Daoy (cell line): ENCODE results near the gene GCSH. TPM values are rescaled to one million over a fixed set of nuclear protein-coding genes. Genes with fewer than 3 reads are reported as not detected.
A peak's percentile ranks its signal among the peaks of the same experiment; 100 is the strongest.
"Not testable (repeated sequence)": the region's sequence is repeated elsewhere in the genome, so short reads cannot be mapped to it uniquely, and the experiment has no call there.

ENCODE experiments used
- DNase-seq: peaks from one replicate; pipeline ENCODE4 v3.0.0-alpha.2; 2015; ENCODE audit warnings: low read depth
- total RNA-seq: library from RNA; depleted of rRNA; stranded (reverse); fragments of >200 nt; shearing (Covaris generic); gene quantifications from 2 replicates; pipeline ENCODE4 v1.2.3, GENCODE V29; 2014; rRNA removed

GCSH gene
- 32.1 and 38.2 TPM in 2 replicates for total RNA-seq

- DNase-seq: peak; percentile 99
Measured at GRCh38 chr16:81095953-81096714, at the start of gene GCSH. Gene GCSH (minus strand): TSS chr16:81096395. CDS start chr16:81096278, 117 bp downstream.

DNA sequence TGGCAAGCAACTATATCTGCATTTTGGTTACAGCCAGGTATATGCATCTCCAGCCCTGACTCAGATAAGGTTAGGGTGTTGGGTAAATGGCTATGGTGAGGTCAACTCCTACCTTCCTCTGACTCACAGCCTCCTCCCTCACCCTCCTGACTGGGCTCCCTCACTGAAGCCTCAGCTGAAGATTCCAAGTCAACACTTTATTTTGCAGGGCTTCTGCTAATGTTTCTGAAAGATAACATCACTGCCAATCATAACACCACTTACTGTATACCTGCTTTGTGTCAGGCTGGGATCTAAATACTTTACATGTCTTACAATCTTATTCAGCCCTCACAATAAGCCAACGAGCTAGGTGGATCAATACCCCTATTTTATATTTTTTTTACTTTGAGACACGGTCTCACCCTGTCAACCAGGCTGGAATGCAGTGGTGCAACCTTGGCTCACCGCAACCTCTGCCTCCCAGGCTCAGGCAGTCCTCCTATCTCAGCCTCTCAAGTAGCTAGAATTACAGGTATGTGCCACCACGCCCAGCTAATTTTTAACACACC, 47.8 kb upstream of the GCSH start:
- DNase-seq: peak; percentile 35

GRCh38 chr16:81142864-81143263, 46.7 kb upstream of the GCSH start:
- DNase-seq: no peak

DNA sequence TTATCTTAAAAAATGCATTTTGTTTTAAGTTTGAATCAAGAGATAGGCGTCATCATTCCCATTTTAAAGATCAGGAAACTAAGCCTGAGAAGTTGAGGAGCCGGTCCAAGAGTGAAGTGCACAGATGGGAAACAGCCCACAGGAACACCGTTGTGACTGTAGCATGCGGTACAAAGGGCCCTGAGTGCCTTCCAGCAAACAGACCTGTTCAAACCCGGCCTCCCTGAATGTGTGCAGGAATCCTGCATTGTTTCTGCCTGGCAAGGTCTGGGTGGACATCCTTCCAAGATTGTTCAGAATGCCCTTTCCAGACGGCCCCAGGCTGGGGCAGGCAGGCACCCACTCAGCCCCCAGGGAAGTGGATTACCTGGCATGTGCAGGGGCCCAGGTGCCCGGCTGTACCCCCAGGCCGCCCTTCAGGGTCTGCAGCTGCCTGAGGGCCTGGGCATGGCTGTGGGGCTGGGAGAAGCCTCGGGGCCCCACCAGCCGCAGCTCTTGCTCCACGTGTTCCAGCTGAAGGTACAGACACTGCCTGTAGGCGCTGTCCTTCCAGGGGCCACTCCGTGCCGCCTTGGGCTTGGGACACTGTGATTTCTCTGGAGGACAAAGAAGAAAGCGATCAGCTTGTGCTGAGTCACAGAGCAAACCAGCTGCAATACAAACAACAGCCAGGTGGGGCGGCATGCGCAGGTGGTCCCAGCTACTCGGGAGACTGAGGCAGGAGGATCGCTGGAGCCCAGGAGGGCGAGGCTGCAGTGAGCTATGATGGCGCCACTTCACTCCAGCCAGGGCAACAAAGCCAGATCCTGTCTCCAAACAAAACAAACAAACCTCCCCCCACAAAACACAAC, 45.0 kb upstream of the GCSH start:
- peak; percentile 21 for DNase-seq

DNA sequence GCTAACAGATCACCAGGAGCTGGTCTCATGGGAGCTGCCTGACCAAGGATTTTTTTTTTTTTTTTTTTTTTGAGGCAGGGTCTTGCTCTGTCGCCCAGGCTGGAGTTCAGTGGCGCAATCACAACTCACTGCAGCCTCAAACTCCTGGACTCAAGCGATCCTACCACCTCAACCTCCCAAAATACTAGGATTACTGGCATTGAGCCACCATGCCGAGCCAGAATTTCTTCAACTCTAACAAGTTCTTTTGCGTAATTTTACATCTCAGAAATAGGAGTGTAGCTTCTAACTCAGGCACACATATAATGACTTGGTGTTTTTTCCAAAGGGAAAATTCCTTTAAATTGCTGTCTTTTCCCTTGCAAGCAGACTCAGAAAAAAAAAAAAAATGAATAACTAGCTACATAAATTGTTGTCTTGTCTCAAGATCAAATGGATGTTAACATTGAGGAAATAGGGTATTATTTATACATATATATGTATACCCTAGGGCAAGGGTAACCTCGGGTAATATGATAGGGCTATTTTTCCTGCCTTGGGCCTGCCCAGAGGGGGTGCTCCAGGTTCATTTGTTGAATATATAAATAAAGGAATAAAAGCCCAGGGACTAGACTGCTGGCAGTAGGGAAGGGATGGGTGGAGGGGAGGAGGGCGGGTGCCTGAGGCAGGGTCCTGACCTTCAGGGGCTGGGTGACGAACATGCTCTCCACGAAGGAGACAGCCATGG, 42.8 kb upstream of the GCSH start:
- DNase-seq: no peak

DNA sequence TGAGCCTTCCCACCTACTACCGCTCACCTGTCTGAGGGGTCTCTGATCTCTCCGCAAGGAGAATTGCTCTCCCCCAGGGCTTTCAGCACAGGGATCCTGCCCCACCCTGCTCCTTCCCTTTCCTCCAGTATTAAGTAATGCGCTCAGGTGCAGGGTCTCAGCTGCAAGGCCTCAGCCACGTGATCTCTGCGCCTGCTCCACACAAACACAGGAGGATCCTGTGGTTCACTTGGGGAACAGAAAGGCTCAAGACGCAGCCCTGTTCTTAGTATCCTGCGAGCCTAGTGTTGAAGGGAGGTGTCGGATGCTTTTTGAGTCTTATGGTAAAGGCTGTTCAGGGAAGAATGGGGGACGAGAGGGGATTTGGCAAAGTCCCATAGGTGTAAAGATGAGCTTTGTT, 41.6 kb upstream of the GCSH start:
- no peak for DNase-seq

- DNase-seq: no peak
Measured at GRCh38 chr16:81136390-81137335, 40.5 kb upstream of the GCSH start.

GRCh38 chr16:81130126-81130525, 33.9 kb upstream of the GCSH start:
- no peak for DNase-seq

GRCh38 chr16:81128726-81129524, 32.7 kb upstream of the GCSH start:
- DNase-seq: no peak

DNA sequence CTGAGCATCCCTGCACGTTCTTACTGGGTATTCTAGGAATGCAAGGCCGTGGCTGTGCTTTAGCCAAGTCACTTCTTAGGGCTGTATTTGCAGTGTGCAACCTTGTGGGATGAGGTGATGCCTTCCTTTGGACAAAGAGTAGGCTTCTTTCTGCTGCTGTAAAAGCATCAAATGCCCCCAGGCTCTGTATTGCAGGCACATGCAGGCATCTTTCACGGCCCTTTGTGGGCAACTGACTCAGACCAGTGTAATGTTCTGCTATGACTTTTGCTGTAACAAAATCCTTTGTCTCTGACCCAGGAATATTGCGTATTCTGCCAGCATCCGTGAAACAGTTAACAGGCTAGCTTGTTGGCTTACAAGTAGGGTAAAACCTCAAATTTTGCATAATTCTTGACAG, 30.9 kb upstream of the GCSH start:
- DNase-seq: peak; percentile 75

DNA sequence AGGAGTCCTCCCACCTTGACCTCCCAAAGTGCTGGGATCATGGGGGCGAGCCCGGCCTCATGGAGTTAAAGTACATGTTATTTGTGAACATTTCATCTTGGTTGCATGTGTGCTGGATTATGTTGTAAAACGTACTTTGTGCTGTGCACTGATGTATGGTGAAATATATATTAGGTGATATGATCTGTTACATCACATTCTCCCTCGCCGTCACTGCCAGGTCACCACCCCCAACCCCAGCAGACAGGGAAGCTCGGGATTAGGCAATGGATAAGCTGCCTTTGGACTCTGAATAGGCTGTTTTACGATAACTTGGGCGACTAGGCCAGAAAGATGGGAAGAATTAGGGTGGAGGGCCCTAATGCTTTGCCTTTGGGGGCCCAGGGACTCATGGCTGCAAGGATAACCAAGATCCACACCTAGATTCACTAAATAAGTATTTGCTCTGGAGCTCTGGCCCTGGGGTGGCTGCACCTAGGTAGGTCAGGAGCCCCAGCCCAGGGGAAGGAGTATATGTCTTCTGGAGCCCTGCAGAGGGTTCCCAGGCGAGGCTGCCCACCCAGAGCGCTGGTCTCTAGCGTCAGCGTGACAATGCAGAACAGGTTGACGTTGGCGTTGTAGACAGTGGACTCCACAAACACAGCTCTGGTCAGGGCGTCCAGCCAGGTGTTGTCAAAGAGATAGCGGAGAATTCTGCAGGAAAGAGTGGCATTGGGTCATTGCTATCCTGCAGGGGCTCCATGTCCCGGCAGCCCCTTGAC, 27.1 kb upstream of the GCSH start:
- no peak for DNase-seq

GRCh38 chr16:81121474-81121990, 25.3 kb upstream of the GCSH start:
- no peak for DNase-seq

- DNase-seq: no peak
Measured at GRCh38 chr16:81117436-81117835, 21.2 kb upstream of the GCSH start.

DNA sequence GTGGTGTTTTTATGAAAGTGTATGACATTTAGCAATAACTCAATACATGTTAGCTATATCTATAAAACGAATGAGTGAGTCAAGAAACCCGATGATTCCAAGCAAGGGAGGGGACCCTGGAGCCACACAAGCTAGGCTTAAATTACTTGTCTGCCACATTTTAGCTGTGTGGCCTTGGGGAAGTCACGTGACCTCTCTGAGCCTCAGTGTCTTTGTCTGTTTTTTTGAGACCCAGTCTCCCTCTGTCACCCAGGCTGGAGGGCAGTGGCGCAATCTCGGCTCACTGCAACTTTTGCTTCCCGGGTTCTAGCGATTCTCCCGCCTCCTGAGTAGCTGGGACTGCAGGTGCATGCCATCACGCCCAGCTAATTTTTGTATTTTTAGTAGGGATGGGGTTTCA, 20.1 kb upstream of the GCSH start:
- no peak for DNase-seq

- DNase-seq: no peak
Measured at GRCh38 chr16:81112453-81112852, 16.3 kb upstream of the GCSH start.

DNA sequence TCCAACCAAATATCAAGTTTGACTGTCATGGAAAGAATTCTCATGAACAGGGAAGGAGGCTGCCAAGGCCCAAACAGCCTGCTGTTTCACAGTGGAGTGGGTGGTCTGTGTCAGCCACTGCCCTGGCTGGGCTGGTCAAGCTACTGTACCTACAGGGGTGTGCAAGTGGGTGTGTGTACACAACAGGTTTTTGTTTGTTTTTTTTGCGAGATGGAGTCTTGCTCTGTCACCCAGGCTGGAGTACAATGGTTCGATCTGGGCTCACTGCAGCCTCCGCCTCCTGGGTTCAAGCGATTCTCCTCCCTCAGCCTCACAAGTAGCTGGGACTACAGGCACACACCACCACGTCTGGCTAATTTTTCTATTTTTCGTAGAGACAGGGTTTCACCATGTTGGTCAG, 13.1 kb upstream of the GCSH start:
- not testable (repeated sequence) for DNase-seq

DNA sequence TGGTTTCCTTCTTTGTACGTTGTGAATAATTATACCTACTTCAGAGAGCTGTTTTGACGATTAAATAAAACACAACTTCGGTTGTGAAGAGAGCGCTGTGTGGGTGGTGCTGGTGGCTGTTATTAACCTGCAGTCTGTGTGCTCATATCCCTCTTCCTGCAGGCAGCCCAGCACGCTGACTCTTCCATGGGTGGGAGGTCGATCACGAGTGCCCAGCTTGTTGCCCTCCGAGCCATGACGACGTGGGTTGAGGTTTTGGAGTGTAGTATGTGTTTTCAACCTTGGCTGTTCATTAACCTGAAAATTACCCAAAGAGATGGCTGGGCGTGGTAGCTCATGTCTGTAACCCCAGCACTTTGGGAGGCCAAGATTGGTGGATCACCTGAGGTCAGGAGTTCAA, 11.3 kb upstream of the GCSH start:
- no peak for DNase-seq

DNA sequence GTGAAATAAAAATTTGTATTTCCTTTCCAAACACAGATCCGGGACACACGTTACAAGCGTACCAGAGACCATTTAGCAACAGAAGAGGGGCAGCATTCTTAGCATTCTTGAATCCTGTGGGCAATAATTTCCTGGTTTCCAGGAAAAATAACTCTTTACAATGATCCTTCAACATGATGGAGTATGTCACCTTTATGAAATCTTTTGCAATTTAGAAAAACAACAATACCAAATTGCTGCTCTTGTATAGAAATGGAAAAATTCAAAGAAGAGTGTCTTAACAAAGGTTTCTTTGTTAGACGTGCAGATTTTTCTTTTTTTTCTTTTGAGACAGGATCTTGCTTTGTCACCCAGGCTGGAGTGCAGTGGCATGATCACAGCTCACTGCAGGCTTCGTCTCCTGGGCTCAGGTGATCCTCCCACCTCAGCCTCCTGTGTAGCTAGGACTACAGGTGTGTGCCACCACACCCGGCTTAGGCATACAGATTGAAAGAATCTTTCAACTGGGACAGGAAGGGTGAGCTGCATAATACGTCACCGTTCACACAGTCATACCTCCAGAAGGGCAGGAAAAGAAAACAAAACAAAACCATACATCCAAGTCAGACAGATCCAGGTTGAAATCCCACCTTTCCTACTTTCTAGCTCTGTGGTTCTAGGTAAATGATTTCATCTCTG, 10.8 kb upstream of the GCSH start:
- peak; percentile 11 for DNase-seq
